ENCODE data around the gene CARD8.

Gene CARD8

GRCh38 chr19:48181505-48181904 is 74.2 kb downstream of the CARD8 start:
- TF ChIP-seq, protein P1, sequence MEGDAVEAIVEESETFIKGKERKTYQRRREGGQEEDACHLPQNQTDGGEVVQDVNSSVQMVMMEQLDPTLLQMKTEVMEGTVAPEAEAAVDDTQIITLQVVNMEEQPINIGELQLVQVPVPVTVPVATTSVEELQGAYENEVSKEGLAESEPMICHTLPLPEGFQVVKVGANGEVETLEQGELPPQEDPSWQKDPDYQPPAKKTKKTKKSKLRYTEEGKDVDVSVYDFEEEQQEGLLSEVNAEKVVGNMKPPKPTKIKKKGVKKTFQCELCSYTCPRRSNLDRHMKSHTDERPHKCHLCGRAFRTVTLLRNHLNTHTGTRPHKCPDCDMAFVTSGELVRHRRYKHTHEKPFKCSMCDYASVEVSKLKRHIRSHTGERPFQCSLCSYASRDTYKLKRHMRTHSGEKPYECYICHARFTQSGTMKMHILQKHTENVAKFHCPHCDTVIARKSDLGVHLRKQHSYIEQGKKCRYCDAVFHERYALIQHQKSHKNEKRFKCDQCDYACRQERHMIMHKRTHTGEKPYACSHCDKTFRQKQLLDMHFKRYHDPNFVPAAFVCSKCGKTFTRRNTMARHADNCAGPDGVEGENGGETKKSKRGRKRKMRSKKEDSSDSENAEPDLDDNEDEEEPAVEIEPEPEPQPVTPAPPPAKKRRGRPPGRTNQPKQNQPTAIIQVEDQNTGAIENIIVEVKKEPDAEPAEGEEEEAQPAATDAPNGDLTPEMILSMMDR (IDR thresholded peaks at IDR 0.05; ENCODE audit: low read depth, low read length): no peak
- Histone ChIP-seq H3K4me3 (ENCODE audit: low read depth, low read length) (no peak overlapping the region), H3K27me3 (ENCODE audit: insufficient read depth, low read depth, severe bottlenecking) (no peaks in the 10 kb centered on the region), H3K9me3 (ENCODE audit: severe bottlenecking) (peaks cover 6% of the 10 kb centered on the region), H3K36me3 (peaks cover 14% of the 10 kb centered on the region), H3K27ac (no peak overlapping the region)
- no peak for DNase-seq

GRCh38 chr19:48176226-48176625 is 79.5 kb downstream of the CARD8 start:
- peaks cover 3% of the 10 kb centered on the region for H3K9me3 ChIP-seq (ENCODE audit: severe bottlenecking)
- H3K27me3 ChIP-seq (ENCODE audit: insufficient read depth, low read depth, severe bottlenecking): no peaks in the 10 kb centered on the region
- no peak overlapping the region for H3K4me3 ChIP-seq (ENCODE audit: low read depth, low read length)
- H3K27ac ChIP-seq: no peak overlapping the region
- H3K36me3 ChIP-seq: peaks cover 36% of the 10 kb centered on the region
- DNase-seq: no peak
- TF ChIP-seq, protein P1 (IDR thresholded peaks at IDR 0.05; ENCODE audit: low read depth, low read length): no peak

- Histone ChIP-seq H3K9me3 (ENCODE audit: severe bottlenecking) (no peaks in the 10 kb centered on the region), H3K36me3 (peaks cover 35% of the 10 kb centered on the region), H3K27me3 (ENCODE audit: insufficient read depth, low read depth, severe bottlenecking) (no peaks in the 10 kb centered on the region), H3K27ac (no peak overlapping the region), H3K4me3 (ENCODE audit: low read depth, low read length) (no peak overlapping the region)
- TF ChIP-seq, protein P1 (IDR thresholded peaks at IDR 0.05; ENCODE audit: low read depth, low read length): no peak
- DNase-seq: no peak
Measured at GRCh38 chr19:48175578-48175977, 80.1 kb downstream of the CARD8 start.

DNA sequence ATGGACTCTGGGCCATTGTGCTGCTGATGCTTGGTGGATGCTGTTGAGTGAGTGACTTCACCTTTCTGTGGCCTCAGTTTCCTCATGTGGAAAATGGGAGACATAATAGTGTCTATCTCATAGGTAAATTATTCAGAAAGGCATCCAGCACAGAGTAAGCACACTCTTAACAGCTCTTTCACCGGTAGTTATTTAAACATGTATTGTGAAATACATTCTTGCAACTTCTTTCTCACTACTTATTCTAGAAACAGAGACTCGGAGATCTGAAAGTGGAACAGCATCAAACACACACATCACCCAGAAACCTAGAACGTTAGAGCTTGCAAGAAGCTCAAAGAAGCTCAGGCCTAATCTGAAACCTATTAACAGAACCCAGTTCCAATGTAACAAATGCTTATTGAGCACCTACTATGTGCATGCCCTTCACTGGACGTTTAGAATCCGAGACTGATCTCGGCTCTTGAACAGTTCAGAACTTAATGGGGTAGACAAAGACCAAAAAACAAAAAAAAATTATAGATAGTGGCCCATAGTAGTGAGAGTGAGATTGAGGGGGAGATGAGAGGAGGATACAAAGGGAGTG is 81.2 kb downstream of the CARD8 start:
- Histone ChIP-seq H3K9me3 (ENCODE audit: severe bottlenecking) (no peaks in the 10 kb centered on the region), H3K36me3 (peaks cover 39% of the 10 kb centered on the region), H3K27ac (no peak overlapping the region), H3K27me3 (ENCODE audit: insufficient read depth, low read depth, severe bottlenecking) (no peaks in the 10 kb centered on the region), H3K4me3 (ENCODE audit: low read depth, low read length) (no peak overlapping the region)
- TF ChIP-seq, protein P1 (IDR thresholded peaks at IDR 0.05; ENCODE audit: low read depth, low read length): no peak
- no peak for DNase-seq

- TF ChIP-seq, protein P1 (IDR thresholded peaks at IDR 0.05; ENCODE audit: low read depth, low read length): no peak
- Histone ChIP-seq H3K4me3 (ENCODE audit: low read depth, low read length) (no peak overlapping the region), H3K9me3 (ENCODE audit: severe bottlenecking) (no peaks in the 10 kb centered on the region), H3K36me3 (peaks cover 43% of the 10 kb centered on the region), H3K27ac (no peak overlapping the region), H3K27me3 (ENCODE audit: insufficient read depth, low read depth, severe bottlenecking) (no peaks in the 10 kb centered on the region)
- DNase-seq: no peak
Measured at GRCh38 chr19:48171710-48172109, 84.0 kb downstream of the CARD8 start.

GRCh38 chr19:48170817-48171347 is 84.8 kb downstream of the CARD8 start:
- Histone ChIP-seq H3K27me3 (ENCODE audit: insufficient read depth, low read depth, severe bottlenecking) (no peaks in the 10 kb centered on the region), H3K9me3 (ENCODE audit: severe bottlenecking) (no peaks in the 10 kb centered on the region), H3K4me3 (ENCODE audit: low read depth, low read length) (peak overlapping the region; percentile 70), H3K27ac (peak overlapping the region; percentile 99), H3K36me3 (peaks cover 37% of the 10 kb centered on the region)
- TF ChIP-seq, protein P1 (IDR thresholded peaks at IDR 0.05; ENCODE audit: low read depth, low read length): no peak
- DNase-seq: no peak
